ENCODE data around the gene SCARB1.

The SCARB1 gene

DNA sequence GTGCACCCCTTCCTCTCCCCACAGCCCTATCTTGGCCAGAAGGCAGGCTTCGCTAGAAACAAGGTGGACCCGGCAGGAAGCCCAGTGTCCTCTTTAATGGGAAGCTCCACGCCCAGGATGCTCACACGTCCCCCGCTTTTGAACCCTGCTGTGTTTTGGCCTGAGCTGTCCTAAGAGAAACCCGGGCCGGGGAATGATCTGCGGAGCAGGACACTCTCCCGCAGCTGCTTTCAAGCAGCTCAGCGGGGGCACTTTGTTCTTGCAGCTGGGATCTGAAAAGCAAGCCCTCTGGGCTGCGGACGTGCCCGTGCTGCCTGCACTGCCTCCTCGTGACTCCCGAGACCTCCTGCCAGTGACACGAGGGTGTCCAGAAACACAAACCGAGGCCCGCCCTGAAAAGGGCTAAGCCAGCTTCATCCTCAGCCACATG, 30.0 kb downstream of the SCARB1 start:
- Histone ChIP-seq H3K27me3 (ENCODE audit: insufficient read depth, poor library complexity, severe bottlenecking) (no peaks in the 10 kb centered on the region), H3K27ac (replicated peaks) (no peak overlapping the region), H3K4me3 (replicated peaks; ENCODE audit: insufficient read depth, low read length) (no peak overlapping the region)
- TF ChIP-seq GABPA (IDR thresholded peaks at IDR 0.05; ENCODE audit: low read depth) (no peak), POLR2AphosphoS5 (IDR thresholded peaks at IDR 0.05; ENCODE audit: low read depth) (no peak), SPI1 (IDR thresholded peaks at IDR 0.05; ENCODE audit: borderline replicate concordance, low read depth) (no peak), CTCF (IDR thresholded peaks at IDR 0.05; ENCODE audit: insufficient read depth, low read length) (no peak)
- TF ChIP-seq, protein P1, sequence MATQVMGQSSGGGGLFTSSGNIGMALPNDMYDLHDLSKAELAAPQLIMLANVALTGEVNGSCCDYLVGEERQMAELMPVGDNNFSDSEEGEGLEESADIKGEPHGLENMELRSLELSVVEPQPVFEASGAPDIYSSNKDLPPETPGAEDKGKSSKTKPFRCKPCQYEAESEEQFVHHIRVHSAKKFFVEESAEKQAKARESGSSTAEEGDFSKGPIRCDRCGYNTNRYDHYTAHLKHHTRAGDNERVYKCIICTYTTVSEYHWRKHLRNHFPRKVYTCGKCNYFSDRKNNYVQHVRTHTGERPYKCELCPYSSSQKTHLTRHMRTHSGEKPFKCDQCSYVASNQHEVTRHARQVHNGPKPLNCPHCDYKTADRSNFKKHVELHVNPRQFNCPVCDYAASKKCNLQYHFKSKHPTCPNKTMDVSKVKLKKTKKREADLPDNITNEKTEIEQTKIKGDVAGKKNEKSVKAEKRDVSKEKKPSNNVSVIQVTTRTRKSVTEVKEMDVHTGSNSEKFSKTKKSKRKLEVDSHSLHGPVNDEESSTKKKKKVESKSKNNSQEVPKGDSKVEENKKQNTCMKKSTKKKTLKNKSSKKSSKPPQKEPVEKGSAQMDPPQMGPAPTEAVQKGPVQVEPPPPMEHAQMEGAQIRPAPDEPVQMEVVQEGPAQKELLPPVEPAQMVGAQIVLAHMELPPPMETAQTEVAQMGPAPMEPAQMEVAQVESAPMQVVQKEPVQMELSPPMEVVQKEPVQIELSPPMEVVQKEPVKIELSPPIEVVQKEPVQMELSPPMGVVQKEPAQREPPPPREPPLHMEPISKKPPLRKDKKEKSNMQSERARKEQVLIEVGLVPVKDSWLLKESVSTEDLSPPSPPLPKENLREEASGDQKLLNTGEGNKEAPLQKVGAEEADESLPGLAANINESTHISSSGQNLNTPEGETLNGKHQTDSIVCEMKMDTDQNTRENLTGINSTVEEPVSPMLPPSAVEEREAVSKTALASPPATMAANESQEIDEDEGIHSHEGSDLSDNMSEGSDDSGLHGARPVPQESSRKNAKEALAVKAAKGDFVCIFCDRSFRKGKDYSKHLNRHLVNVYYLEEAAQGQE (IDR thresholded peaks at IDR 0.05; ENCODE audit: insufficient replicate concordance, low read depth), result no peak
- no peak for DNase-seq (ENCODE audit: low read depth in 1 of 2, low spot score in 1 of 2)

GRCh38 chr12:124832856-124833255, 30.8 kb downstream of the SCARB1 start:
- no peak for DNase-seq (ENCODE audit: low read depth in 1 of 2, low spot score in 1 of 2)
- H3K27ac ChIP-seq (replicated peaks), result no peak overlapping the region
- TF ChIP-seq GABPA (IDR thresholded peaks at IDR 0.05; ENCODE audit: low read depth) (no peak), SPI1 (IDR thresholded peaks at IDR 0.05; ENCODE audit: borderline replicate concordance, low read depth) (no peak), CTCF (IDR thresholded peaks at IDR 0.05; ENCODE audit: insufficient read depth, low read length) (no peak), POLR2AphosphoS5 (IDR thresholded peaks at IDR 0.05; ENCODE audit: low read depth) (no peak)
- TF ChIP-seq, protein P1 (IDR thresholded peaks at IDR 0.05; ENCODE audit: insufficient replicate concordance, low read depth), result no peak
- no peak overlapping the region for H3K4me3 ChIP-seq (replicated peaks; ENCODE audit: insufficient read depth, low read length)
- no peaks in the 10 kb centered on the region for H3K27me3 ChIP-seq (ENCODE audit: insufficient read depth, poor library complexity, severe bottlenecking)

GRCh38 chr12:124831590-124831989, 32.1 kb downstream of the SCARB1 start:
- no peak overlapping the region for H3K27ac ChIP-seq (replicated peaks)
- no peak overlapping the region for H3K4me3 ChIP-seq (replicated peaks; ENCODE audit: insufficient read depth, low read length)
- TF ChIP-seq GABPA (IDR thresholded peaks at IDR 0.05; ENCODE audit: low read depth) (no peak), POLR2AphosphoS5 (IDR thresholded peaks at IDR 0.05; ENCODE audit: low read depth) (no peak), SPI1 (IDR thresholded peaks at IDR 0.05; ENCODE audit: borderline replicate concordance, low read depth) (no peak), CTCF (IDR thresholded peaks at IDR 0.05; ENCODE audit: insufficient read depth, low read length) (no peak)
- TF ChIP-seq, protein P1 (IDR thresholded peaks at IDR 0.05; ENCODE audit: insufficient replicate concordance, low read depth), result no peak
- no peaks in the 10 kb centered on the region for H3K27me3 ChIP-seq (ENCODE audit: insufficient read depth, poor library complexity, severe bottlenecking)
- no peak for DNase-seq (ENCODE audit: low read depth in 1 of 2, low spot score in 1 of 2)

Measured in HL-60 (cell line).